Fibroblast of the conjunctiva (primary cell): ENCODE measurements around the gene CRYBA1.

Experiments used
- DNase-seq: peaks from one replicate; pipeline ENCODE4 v3.0.0-alpha.2; 2010; ENCODE audit warnings: low read depth

The CRYBA1 gene

GRCh38 chr17:29283496-29283895 is 36.8 kb downstream of the CRYBA1 start:
- no peak for DNase-seq

DNA sequence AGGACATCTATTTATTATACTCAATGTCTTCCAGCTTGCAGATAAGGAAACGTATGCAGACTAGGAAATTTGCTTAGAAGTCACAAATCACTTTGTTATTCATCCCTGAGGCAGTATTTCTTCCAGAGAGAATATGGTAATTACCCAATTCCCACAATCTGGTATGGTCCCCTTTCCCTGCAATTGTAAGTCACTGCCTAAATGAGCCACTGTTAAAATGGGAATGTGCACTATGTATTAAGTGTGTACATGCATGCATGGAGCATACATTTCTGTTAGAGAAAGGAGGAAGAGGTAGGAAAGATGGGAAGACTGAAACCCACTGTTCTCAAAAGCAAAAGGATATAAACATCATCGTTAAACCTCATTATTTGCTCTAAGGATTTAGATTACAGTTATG is 37.3 kb downstream of the CRYBA1 start:
- no peak for DNase-seq

DNA sequence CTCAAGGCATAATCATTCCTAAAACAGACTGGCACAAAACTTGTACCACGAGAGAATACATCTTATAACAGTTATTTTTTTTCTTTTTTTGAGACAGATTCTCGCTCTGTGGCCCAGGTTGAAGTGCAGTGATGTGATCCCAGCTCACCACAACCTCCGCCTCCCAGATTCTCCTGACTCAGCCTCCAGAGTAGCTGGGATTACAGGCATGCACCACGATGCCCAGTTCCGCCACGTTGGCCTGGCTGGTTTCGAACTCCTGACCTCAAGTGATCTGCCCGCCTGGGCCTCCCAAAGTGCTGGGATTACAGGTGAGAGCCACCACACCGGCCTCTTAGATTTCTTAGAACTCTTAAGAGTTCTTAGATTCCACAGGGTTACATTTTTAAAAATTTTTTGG is 43.2 kb downstream of the CRYBA1 start:
- no peak for DNase-seq

- DNase-seq = peak; percentile 56
Observed at GRCh38 chr17:29291163-29291752, 44.6 kb downstream of the CRYBA1 start.

DNA sequence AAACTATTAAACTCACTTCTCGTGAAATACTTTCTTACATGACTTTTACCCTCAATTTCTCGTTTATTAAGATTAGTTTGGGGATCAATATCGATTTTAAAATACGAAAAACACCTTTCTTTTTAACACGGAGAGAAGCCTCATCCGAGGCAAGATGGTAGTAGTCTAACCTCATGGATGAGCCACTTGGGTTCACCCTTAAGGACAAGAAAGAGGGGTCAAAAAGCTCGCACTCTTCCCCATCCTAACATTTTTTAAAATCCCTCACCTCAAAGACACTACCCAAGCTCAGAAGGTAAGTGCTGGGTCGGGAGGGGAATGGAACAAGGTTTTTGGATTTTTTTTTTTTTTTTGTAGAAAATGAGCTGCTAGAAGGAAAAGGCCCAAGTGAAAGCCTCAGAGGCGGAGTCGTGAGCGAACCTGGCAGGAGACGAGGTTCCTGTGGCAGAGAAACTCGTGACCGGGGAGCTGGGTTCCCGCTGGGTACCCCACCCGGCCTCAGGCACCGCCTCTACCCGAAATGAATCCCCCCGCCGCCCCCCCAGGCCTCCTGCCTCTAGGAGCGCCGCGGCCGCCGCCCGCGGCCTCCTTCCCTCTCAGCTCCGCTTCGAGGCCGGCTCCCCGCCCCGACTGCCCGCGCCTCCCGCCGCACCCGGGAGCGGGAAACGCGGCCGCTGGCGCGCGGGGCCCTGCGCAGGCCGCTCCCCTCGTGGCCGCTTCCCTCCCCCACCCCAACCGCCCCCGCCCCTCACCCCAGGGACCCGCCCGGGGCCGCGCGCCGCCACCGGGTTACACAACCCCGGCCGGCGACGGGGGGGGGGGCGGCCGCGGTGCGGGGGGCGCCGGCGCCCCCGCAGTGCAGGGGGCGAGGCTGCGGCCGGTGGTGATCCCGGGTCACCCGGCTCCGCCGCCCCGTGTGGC is 45.7 kb downstream of the CRYBA1 start:
- peak; percentile 42 for DNase-seq

DNA sequence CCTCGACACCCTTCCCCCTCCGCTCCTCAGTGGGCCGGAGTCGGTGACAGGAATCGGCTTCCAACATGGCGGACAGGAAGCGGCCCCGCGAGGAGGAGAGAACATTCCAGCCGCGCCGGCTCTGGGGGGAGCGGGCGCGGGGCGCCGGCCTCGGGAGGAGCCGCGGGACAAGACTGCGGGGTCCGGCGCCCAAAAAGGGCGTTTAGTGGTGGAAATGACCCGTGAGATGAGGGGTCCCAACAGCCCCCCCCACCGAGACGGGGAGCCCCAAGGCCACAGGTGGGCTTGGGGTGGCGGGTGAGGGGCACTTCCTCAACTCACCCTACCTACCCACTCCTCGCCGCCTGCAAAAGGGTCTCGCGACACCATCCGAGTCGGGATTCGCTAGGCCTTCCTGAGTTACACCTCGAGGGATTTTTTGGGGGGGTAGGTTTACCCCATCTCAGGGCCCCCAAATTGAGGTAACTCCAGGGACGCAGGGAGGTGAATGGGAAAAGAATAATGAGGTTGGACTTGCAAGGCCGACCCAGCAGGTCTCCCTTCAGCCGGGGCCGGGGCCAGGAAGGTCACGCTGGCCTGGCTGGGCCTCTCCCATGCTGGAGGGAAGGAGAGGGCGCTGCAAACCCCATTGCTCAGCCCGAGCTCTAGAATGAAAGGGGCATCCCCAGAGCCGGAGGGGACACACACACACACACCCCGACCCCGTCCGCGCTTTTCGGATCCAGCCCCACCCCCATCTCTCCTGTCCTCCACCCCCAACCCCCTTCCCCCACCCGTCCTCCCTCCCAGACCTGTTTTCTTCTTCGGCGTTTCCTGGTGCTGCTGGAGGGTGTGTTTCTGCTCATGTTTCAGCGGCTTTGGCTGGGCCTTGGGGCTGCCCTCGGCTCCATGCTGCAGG is 46.6 kb downstream of the CRYBA1 start:
- DNase-seq = no peak

GRCh38 chr17:29293890-29294579 is 47.4 kb downstream of the CRYBA1 start, which contains the start of gene NUFIP2:
NUFIP2 (minus strand) TSS chr17:29294148; CDS start chr17:29294059, 89 bp downstream.
- DNase-seq = peak; percentile 98

- no peak for DNase-seq
Observed at GRCh38 chr17:29294580-29294900, 47.9 kb downstream of the CRYBA1 start.

- no peak for DNase-seq
Observed at GRCh38 chr17:29295420-29295819, 48.8 kb downstream of the CRYBA1 start.

DNA sequence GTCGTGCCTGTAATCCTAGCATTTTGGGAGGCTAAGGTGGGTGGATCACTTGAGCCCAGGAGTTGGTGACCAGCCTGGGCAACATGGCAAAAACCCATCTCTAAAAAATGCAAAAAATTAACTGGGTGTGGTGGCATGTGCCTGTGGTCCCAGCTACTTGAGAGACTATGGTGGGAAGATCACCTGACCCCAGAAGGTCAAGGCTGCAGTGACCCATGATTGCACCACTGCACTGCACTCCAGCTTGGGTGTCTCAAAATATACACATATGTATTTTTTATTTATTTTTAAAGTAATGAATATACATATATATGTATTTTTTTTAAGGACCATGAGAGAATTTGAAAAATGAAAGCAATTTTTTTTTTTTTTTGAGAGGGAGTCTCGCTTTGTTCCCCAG is 52.4 kb downstream of the CRYBA1 start:
- no peak for DNase-seq

GRCh38 chr17:29303386-29303785 is 56.7 kb downstream of the CRYBA1 start:
- DNase-seq = no peak
